Measurements from ENCODE around the gene GABRB3. TPM values are rescaled to one million over a fixed set of nuclear protein-coding genes. Genes with fewer than 3 reads are reported as not detected.

The GABRB3 gene
- total and polyA plus RNA-seq, 4 donors, result 0.81 to 5.5 (median 3.6) TPM

DNA sequence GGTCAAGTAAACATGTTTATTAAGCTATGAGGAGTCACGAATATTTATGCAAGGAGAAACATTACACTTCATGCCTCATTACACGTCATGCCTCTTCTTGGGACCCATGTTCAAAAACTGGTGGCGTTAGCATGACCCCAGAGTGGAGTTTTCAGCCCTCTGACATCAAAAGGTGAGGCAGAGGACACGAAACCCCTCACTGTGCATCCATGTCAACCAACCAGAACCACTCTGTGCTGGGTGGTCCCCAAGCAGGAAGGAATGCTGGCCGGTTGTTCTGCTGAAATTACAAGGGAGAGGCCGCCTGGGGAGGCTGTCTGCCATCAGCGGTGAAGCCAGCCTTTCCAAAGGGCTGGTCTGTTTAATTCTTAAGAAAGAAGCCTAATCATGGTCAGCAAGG lies 83.4 kb downstream of the GABRB3 start:
- H3K9ac ChIP-seq (ENCODE audit: insufficient read depth in 1 of 2, low read length in 2 of 2), result no peak overlapping the region
- no peaks in the 10 kb centered on the region for H3K36me3 ChIP-seq (ENCODE audit: control insufficient read depth in 4 of 4, insufficient read depth in 4 of 4, low read length in 4 of 4)
- peaks cover 0 to 2% (median 0%) of the 10 kb centered on the region in 4 donors for H3K9me3 ChIP-seq (ENCODE audit: control insufficient read depth in 4 of 4, insufficient read depth in 3 of 4, low read length in 3 of 4)
- no peak for DNase-seq
- no peak for ATAC-seq (ENCODE audit: insufficient read depth, low FRiP score)
- no peak overlapping the region for H3K27ac ChIP-seq (ENCODE audit: low read depth in 1 of 2, low read length in 1 of 2)
- TF ChIP-seq, protein P1, sequence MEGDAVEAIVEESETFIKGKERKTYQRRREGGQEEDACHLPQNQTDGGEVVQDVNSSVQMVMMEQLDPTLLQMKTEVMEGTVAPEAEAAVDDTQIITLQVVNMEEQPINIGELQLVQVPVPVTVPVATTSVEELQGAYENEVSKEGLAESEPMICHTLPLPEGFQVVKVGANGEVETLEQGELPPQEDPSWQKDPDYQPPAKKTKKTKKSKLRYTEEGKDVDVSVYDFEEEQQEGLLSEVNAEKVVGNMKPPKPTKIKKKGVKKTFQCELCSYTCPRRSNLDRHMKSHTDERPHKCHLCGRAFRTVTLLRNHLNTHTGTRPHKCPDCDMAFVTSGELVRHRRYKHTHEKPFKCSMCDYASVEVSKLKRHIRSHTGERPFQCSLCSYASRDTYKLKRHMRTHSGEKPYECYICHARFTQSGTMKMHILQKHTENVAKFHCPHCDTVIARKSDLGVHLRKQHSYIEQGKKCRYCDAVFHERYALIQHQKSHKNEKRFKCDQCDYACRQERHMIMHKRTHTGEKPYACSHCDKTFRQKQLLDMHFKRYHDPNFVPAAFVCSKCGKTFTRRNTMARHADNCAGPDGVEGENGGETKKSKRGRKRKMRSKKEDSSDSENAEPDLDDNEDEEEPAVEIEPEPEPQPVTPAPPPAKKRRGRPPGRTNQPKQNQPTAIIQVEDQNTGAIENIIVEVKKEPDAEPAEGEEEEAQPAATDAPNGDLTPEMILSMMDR (IDR thresholded peaks at IDR 0.05; ENCODE audit: control extremely low read depth, extremely low read depth), result no peak
- H3K4me3 ChIP-seq, result no peak overlapping the region
- no peaks in the 10 kb centered on the region for H3K4me1 ChIP-seq (ENCODE audit: control insufficient read depth in 5 of 5, insufficient read depth in 5 of 5, low read length in 5 of 5)
- no peaks in the 10 kb centered on the region for H3K27me3 ChIP-seq (ENCODE audit: control insufficient read depth in 3 of 3, insufficient read depth in 3 of 3, low read length in 2 of 3)
- 58 to 73% methylated on average over 7 of the region's 7 CpGs for WGBS, 2 donors

DNA sequence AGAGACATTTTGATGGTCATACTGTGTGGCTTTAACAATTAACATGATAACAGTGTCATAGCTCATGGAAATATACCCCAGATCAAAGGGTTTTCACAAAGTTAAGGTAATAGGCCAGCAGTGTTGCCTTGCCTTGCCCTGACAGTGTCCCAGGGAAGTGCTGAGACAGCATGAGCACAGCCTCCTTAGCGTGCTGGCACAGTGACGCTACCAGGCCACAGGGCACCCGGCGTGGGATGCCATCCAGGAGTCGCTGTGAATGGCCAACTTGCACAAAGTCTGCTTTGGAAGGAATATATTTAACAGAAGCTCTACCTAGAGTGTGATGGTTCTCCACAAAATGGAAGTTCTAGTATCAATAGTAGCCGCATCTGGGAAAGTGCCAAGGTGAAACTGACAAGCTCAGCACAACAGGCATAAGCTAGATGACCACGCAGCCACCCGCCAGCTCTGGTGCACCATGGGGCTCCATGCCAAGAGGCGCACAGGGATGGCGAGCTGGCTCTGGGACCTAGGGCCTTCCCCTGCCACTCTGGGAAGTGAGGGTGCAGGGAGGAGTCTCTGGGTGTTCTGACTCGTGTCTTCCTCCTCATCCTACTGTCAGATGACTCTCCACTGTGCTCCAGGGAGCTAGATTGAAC lies 86.2 kb downstream of the GABRB3 start:
- DNase-seq, result no peak
- ATAC-seq (ENCODE audit: insufficient read depth, low FRiP score), result no peak
- H3K27me3 ChIP-seq (ENCODE audit: control insufficient read depth in 3 of 3, insufficient read depth in 3 of 3, low read length in 2 of 3), result no peaks in the 10 kb centered on the region
- peaks cover 0 to 4% (median 0%) of the 10 kb centered on the region in 4 donors for H3K9me3 ChIP-seq (ENCODE audit: control insufficient read depth in 4 of 4, insufficient read depth in 3 of 4, low read length in 3 of 4)
- H3K36me3 ChIP-seq (ENCODE audit: control insufficient read depth in 4 of 4, insufficient read depth in 4 of 4, low read length in 4 of 4), result no peaks in the 10 kb centered on the region
- 81 to 95% methylated on average over 11 of the region's 11 CpGs for WGBS, 2 donors
- H3K9ac ChIP-seq (ENCODE audit: insufficient read depth in 1 of 2, low read length in 2 of 2), result no peak overlapping the region
- H3K27ac ChIP-seq (ENCODE audit: low read depth in 1 of 2, low read length in 1 of 2), result no peak overlapping the region
- TF ChIP-seq, protein P1 (IDR thresholded peaks at IDR 0.05; ENCODE audit: control extremely low read depth, extremely low read depth), result no peak
- no peaks in the 10 kb centered on the region for H3K4me1 ChIP-seq (ENCODE audit: control insufficient read depth in 5 of 5, insufficient read depth in 5 of 5, low read length in 5 of 5)
- H3K4me3 ChIP-seq, result no peak overlapping the region

DNA sequence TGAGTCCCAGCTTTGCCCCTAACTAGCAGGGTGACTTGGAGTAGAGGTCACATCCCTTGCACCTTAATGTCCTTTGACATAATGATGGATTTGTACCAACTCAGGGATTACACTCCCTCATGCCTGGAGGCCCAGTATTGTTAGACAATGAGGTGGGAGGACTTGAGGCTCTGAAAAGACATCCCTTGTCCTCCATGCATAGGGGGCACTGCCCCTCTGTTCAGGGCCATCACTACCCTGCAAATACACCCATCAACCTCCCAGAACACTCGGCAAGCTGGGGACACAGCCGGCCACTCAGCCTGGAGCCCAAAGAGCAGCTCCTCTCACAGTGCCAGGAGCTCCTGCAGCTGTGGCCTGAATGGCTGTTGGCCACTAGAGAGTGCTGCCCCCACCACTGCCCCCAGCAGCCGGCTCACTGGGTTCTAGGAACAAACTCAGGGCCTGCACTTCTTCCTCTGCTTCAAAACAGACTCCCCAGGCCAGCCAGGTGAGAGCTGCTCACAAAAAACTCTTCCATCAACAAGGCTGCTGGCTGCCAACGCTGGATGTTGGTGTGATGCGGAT lies 90.2 kb downstream of the GABRB3 start:
- Histone ChIP-seq H3K27me3 (ENCODE audit: control insufficient read depth in 3 of 3, insufficient read depth in 3 of 3, low read length in 2 of 3) (no peaks in the 10 kb centered on the region), H3K36me3 (ENCODE audit: control insufficient read depth in 4 of 4, insufficient read depth in 4 of 4, low read length in 4 of 4) (no peaks in the 10 kb centered on the region), H3K27ac (ENCODE audit: low read depth in 1 of 2, low read length in 1 of 2) (no peak overlapping the region), H3K9ac (ENCODE audit: insufficient read depth in 1 of 2, low read length in 2 of 2) (no peak overlapping the region), H3K4me3 (no peak overlapping the region), H3K4me1 (ENCODE audit: control insufficient read depth in 5 of 5, insufficient read depth in 5 of 5, low read length in 5 of 5) (no peaks in the 10 kb centered on the region), H3K9me3 (ENCODE audit: control insufficient read depth in 4 of 4, insufficient read depth in 3 of 4, low read length in 3 of 4) (peaks cover 0 to 2% (median 0%) of the 10 kb centered on the region in 4 donors)
- 63 to 71% methylated on average over 5 of the region's 5 CpGs for WGBS, 2 donors
- DNase-seq (no peak), ATAC-seq (ENCODE audit: insufficient read depth, low FRiP score) (no peak)
- TF ChIP-seq, protein P1 (IDR thresholded peaks at IDR 0.05; ENCODE audit: control extremely low read depth, extremely low read depth), result no peak

Data from lung (tissue), 12 donors.